Eye (tissue), 1 donor: Measurements from ENCODE around the gene WARS2.
A peak's percentile ranks its signal among the peaks of the same experiment; 100 is the strongest.

Experiments
- DNase-seq: peaks from one replicate; pipeline ENCODE4 v3.0.0-alpha.2; 2015

WARS2 gene

DNA sequence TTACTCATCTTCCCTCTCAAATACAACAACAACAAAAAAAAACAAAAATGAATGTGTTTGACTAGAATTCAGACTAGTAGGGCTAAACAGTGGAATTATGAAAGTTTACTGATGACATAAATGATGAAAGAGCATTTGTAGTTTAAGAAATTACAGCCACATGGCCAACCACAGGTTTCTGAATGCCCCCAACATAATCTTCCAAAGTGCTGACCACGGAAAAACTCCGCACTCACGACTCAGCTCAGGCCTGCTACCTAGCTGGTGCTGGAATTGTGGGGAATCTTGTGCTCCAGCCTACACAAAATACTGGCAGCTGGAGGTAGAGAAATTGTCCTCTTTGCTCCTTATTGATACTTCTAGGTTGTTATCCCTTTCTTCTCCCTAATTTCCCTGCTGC is 128.7 kb downstream of the WARS2 start:
- DNase-seq: no peak

DNA sequence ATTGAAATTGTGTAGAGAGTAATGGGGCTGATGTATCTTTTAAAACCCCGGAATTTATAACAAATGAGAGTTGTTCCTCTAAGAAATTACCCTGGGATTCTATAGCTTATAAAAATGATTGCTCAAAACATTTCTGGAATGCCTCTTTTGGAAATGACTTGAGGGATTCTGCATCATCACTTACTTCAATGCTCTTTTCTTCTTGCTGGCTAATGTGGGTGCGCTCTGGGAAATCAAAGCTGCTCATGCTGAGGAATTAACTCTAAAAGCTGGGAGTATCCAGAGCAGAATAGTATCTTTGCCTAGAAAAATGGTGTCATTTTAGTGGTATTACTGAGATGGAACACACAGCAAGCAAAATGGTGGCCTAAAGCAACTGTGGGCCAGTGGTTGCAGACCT is 129.3 kb downstream of the WARS2 start:
- DNase-seq: no peak

DNA sequence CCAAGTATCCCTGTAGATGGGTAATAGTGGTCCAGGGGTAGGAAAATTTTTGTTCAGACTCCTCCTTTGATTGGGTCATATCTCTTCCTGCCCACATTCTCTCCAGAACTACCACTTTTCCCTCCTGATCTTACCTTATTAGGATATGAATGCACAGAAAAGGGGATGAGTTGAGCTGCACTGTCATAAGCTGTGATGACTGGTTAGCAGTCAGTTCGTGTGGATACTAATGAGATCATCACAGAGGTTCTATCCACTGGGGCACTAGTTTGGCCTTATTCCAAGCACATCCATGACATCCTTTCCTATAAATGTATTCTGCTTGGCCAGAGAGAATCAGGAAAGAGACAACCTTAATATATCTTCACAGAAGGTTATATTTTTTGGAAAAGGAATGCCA is 130.3 kb downstream of the WARS2 start:
- DNase-seq: no peak

DNA sequence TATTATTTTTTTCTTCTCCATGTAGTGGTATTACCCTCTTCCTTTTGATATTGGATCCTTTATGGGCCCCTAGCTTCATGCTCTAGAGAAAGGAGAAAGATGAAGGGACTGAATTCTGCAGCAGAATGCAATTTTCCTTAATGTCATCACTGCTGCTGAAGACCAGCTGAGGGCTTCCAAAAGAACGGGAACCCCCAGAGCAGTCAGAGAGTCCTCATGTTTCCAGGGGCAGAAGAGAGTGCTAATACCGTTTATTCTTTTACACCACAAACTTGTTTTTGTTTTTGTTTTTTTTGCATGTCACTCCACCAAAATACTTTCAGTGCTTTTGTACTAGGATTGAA is 131.2 kb downstream of the WARS2 start:
- no peak for DNase-seq

DNA sequence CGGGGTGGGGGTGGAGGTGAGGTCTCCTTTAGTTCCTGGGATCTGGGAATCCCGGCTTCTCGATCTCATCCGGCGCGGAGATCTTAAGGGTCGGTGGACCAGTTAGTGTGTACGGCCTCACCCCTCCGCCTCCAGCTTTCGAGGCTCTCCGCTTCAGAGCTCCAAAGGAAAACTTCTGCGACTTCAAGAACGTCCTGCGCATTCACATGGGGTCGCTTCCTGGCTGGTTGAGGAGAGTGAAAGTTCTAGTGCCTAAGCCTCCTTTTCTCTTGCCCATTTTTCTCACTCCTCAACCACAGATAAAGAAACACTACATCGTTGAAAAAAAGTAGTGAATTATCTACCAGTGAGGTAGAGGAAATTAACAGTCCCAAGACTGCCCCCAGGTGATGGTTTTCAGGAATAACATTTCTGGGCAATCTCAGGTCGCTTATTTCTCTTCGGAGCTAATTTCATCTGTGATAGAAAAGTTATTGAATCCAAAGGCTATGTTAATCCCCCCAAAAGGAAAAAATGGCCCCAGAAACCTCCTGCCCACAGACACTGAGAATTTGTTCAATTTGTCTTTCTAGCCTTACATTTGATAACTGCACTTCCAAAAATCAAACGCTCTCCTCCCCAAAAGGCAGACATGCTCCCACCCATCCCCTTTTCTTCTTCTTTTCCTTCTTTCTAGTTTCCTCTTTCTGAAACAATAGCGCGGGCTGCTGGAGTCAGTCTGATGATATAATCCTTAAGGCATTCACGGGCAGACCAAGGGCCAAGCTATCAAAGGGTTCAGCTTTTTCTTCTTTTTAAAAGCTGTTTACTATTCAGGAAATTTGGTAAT is 131.8 kb downstream of the WARS2 start:
- peak; percentile 90 for DNase-seq

DNA sequence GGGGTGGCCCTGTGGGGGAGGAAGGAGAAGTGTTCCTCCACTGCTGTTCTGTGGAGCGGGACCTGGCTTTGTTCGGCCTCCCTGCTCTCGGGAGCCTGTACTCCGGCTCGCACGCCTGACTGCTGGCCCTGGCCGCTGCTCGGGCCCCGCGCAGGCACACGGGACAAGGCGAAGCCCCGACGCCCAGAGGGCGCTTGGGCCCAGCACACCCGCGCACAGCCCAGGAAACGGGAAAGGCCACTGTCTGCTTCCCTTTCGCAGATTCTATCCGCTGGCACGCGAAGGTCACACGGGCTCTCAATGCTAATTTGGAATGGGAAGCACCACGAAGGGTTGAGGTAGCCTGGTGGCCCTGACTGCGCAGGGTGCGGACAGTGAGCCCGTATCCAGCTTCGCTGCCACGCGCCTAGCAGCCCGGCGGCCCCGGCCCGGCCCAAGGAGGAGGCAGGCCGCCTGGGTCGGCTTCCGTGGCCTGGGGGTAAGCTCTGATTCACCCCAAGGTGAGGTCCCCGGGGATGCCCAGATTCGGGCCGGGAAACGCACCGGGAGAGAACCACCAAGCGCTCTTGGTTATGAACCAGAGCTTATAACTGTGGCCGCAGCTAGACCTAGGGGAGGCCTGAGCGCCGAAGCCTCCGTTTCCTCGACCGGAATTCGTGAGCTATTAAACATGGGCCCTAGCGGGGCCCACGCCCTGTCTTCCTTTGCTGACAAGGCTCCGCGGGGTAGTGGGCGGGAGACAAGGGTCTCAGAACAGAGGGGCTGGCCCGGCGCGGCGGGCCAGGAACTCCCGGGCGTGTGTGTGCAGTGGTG is 132.6 kb downstream of the WARS2 start:
- peak; percentile 63 for DNase-seq

DNA sequence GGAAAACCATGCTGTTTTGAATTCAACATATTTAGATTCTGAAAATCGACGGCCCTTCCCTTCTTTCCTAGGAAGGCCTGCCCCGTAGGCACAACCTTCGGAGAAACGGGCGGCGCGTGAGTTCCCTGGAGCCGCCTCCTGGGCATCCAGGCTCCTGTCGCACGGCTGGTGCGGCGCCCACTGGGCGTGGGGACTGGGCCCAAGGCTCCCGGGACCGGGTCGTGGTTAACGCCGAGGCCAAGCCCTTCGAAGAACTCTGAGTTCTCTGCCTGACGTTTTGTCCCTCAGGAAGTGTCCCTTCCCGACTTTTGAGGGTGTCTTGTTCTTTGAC is 133.1 kb downstream of the WARS2 start:
- DNase-seq: peak; percentile 58

DNA sequence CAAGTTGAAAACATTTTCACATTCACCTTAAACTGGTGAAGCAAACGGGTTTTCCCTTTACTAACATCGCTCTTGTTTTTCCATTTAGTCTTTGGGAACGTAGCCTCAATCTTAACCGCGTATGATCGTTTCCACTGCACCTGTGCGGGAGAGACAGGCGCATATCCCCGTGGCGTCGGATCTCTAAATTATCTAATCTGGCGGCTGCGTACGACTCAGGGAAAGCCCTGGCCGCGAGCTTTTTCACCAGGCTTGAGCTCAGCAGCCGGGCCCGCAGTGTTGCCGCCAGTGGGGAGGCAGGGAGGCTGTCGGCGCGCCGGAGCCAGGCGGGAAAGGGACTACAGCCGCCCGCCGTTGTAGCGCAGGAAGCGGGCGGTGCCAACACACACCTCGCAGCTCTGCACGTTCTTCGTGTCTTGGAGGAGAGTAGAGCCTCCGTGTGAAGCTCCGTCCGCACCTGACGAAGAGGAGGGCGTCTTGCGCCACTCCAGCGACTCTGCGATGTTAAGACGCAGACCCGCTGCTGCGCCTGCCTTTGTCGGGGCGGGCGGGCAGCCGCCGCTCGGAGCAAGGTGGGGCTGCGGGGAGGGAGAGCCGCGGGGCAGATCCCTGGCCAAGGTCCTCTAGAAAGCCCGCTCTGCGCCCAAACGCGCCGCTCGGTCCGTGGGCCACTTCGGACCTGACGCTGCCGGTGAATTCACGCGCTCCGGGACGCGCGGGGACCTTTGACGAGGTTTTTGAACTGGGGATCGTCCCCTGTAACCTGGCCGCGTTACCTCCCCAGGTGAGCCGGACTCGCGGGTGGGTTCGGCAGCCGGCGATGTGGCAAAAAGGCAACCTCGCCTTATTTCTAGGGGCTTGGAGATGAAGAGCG is 133.8 kb downstream of the WARS2 start:
- peak; percentile 67 for DNase-seq

DNA sequence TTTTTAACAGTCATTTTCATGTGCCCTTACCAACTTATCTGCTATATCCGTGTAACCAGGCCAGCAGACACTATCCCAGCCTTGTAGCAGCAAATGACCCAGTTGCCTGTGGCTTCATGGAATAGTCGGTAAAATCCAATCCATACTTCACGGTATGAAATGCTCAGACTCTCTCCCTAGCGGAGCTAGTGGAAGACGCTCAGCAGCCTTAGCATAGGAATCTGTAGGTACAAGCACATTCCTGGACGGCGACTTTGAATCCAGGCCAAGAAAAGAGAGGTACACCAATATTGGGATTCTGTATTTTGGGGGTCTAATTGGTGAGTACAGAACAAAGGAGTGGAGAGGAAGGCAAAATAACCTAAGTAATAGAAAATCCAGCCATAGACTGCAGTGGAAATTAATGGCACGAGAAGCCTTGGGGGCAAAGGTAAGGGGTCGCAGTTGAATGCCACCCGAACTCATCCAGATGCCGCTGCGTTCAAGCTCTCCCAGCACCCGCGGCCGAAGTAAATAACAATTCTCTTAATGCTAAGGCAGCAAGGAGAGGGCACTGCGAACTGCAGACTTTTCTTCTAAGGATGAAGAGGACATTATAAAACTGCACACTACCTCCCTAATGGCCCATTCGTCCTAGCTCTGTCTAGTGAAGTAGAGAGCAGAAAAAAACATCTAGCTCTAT is 134.6 kb downstream of the WARS2 start:
- peak; percentile 54 for DNase-seq

DNA sequence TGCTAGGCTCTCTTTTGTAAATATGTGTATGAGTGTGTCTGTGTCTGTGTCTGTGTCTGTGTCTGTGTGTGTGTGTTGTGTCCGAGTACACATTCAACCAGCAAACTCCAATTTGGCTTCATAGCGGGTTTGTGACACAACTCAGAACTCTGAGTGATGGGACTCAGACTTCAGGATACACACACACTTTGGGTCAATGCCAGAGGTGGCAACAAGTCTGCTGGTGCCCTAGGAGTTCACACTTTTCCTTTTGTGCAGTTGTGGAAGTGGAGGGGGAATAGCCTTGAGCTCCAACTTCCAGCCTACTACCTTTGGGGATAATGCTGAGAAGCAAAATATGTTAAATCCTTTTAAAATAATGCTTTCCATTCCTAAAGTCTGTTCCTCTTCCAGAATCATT is 135.7 kb downstream of the WARS2 start:
- peak; percentile 26 for DNase-seq

DNA sequence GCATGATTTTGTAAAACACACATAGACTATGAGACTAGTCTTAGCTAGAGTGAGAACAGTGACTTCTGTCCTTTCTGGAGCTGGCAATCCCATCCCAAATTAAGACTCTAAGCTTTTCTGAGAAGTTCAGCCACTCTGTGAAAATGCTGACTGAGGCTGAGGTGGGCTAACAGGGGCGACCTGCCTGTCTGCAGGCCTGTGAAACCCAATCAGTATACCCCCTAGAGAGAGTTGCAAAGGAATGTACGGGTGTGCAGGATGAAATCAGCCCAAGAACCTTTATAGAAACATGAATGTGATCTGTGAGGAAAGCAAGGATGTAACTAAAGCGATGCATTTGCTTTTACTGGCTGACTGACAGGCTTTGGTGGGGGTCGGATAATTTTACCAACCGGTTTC is 136.3 kb downstream of the WARS2 start:
- DNase-seq: peak; percentile 18

DNA sequence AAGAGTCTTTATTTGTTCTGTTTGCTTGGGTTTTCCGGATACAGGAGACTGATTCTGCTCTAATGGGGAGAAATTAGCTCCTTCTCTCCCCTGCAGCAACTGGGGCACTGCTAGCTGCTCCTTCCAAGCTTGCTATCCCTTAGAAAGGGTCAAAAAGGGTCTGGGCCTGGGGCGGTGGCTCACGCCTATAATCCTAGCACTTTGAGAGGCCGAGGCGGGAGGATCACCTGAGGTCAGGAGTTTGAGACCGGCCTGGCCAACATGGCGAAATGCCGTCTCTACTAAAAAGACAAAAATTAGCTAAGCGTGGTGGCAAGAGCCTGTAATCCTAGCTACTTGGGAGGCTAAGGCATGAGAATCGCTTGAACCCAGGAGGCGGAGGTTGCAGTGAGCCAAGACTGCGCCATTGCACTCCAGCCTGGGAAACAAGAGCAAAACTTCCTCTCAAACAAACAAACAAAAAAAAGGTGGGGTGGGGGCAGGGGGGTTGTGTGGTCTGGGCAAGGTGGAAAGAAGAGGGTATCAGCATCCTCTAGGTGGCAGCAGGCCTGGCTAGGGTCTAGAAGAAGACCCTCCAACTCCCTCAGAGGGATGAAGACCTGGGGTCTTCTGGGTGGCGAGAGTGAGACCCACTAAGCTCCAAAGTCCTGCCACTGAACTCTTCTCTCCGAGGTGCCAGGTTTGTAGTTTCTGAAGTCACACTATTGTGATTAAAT is 136.9 kb downstream of the WARS2 start:
- DNase-seq: no peak

DNA sequence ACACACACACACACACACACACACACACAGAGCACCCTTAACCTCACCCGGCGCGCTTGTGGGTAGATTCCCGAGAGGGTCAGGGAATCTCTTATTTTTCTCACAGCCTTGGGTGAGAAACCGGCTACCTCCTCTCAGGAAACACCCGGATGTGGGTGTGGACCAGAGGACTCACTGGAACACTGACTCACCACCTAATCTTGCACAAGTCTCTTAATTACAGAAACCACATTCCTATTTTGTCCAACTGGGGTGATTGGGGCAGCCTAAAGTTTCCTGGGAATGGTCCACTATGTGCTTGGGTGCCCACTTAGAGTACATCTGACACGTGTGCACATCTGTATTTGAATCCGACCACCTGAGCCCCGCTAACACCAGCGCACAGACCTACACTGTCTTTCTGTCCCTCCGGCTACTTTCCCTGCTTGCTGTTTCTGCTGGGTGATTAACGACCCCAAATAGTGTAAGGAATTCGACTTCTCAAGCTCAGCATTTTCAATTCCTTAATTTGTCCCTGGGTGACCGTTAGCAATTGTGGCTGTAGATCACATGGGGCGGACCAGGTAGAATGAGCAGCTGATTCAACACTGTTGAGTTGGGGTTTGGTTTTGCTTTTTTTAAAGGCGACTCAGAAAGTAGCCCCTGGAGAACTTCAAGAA is 138.3 kb downstream of the WARS2 start:
- peak; percentile 42 for DNase-seq

DNA sequence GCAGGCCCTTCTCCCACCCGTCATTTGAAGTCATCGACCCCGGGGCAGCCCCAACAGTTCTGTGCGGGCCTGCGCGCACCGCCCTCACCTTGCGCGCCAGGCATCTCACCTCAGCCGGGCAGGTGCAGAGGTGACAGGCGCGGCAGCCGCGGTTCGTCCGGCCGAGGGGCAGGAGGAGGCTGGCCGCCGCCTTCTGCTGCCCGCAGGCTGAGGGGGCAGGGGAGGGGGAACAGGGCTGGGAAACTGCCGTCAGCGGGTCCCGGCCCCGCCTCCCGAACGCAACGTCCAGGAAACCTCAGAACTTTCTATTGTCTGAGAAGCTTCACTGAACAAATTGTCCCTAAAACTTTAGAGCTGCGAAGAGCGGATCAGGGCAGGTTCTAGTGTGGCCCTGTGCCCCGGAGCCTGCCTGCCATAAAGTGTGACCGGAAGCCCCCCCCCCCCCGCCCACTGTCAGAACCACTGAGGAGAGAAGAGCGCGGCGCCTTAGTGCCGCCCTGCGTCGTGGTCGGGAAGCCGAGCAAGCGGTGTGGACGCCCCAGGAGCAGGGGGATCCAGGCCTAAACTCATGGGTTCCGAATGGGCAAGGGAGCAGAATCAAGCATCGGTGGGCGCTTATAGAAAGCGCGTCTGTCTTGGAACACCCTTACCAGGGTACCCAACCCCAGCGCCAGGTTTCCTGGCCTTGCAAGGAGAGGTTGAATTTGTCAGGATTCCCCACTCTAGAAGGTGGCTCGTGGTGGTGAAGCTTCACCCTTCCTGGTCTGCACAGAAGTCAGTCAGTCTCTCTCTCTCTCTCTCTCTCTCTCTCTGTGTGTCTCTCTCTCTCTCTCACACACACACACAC is 139.0 kb downstream of the WARS2 start:
- DNase-seq: peak; percentile 41

DNA sequence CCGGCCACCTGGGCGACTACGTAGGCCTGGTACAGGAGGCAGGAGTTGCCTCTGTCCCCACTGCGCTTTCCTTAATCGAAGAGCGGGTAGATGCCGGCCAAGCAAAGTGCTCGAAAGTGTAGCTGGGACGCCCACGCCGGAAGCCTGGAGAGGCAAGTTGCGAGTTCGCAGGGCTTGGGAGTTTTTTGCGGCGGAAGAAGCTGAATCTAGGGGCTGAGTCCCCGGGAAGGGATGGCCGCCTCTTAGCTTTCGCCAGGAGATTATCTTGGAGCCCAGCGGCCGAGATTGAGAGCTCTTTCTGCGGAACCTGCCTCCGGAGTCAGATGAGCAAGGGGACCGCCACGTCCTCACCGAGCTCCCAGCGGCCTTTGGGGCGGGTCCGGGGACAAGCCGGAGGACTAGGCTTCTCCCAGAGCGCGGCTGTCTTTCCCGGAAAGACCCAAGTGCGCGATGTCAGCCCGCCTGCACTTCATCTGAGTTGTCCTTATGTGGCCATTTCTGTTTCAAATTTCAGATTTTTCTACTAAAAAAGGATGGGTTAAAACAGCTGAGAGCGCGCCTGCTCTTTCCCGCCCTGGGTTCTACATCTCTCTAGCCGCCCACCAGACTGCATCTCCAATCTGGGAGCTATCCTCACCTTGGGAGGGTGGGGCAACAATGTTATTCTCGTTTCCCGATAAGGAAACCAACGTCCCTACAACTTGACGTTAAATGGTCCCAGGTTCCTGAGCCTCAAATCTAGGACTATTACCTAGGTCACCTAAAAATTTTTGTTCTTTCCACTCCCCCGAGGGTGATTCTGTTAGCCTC is 139.9 kb downstream of the WARS2 start:
- DNase-seq: peak; percentile 70

DNA sequence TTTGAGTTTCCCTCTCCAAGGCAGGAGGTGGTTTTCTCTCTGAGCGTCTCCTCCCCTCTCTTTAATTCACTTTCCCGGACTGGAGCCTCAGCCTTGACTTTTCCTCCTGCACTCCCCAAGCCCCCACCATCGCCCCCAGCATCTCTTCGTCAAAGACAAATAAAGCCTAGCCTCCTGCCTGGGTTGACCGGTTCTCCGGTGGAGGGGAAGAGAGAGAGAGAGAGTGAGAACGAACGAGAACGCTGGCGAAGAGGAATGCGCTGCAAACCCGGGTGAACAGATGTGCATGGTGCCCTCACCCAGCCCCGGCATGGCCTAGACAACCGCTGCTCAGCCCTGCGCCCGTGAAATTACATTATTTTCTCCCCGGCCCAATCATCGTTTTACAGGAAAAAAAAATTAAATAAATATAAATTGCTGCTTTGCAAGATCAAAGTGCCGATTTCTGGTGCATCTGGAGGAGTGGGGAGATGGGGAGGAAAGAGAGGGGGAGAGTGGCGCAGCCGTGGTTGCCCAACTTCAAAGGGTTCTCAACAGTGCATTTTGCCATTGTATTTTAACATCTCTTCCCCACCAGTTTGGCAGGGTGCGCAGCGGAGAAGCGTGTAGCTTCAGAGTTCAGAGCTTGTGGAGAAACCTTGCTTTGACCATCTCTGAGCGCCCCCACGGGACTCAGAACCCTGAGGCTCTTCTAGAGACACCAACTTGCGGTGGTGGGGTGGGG is 140.9 kb downstream of the WARS2 start:
- DNase-seq: peak; percentile 60

DNA sequence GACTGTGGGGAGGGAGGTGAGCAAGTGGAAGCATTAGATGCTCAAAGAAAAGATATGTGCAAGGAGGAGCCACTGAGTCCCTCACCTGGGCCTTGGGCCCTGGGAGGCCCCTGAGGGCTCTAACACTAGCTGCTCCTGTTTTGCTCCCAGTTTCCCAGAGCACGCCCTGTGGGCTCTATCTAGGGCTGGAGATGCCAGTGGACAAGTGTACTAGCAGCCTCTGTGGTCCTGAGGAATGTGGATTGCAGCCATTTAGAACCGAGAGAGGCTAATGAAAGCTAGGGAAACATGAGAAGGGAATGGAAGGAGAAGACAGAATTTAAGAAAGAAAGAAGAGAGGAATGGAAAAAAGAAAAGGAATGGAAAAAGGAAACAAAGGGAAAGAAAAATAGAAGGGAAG is 142.3 kb downstream of the WARS2 start:
- peak; percentile 10 for DNase-seq

DNA sequence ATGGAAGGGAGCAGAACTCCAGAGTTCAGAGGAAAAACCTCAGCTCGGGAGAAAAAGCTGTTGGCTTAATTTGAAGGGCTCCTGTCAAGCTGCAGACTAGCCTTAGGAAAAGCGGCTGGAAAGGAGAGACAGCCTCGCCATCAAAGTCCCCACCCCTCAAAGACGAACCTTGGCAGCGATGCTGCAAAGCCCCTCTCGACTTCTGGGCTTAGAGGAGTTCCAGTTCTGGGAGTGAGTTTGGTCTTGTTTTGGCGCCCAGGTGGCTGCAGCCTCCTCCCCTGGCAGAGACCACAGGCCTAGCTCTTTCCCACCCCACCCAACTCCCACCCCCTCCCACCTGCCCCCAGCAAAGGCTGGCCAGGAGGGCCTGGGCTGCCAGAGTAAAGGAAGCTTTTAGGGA is 143.2 kb downstream of the WARS2 start:
- no peak for DNase-seq
